Measurements from ENCODE around the gene LRRC4.

LRRC4 gene

GRCh38 chr7:128054511-128054910 is 23.3 kb upstream of the LRRC4 start:
- TF ChIP-seq CTCF (IDR thresholded peaks at IDR 0.05; ENCODE audit: insufficient read depth, low read length, missing control alignments): no peak
- CTCF ChIA-PET: interaction anchor here (1.1 to 1.8 kb wide), 2 partner anchors 11 to 14 kb away, joined by 4 to 5 read pairs; no protein-coding TSS in a partner anchor
- DNase-seq (ENCODE audit: low read depth, low spot score): no peak
- no peak overlapping the region for H3K4me3 ChIP-seq (ENCODE audit: low read depth, low read length)
- POLR2A ChIA-PET: no interaction called here

- DNase-seq (ENCODE audit: low read depth, low spot score): no peak
- TF ChIP-seq CTCF (IDR thresholded peaks at IDR 0.05; ENCODE audit: insufficient read depth, low read length, missing control alignments): peak; percentile 2
- ChIA-PET POLR2A (no interaction called here), CTCF (interaction anchor here (1.8 kb wide), 1 partner anchor 13 kb away, joined by 5 read pairs; no protein-coding TSS in a partner anchor)
- H3K4me3 ChIP-seq (ENCODE audit: low read depth, low read length): no peak overlapping the region
Observed at GRCh38 chr7:128053991-128054390, 22.8 kb upstream of the LRRC4 start.

GRCh38 chr7:128053023-128053422 is 21.8 kb upstream of the LRRC4 start:
- TF ChIP-seq CTCF (IDR thresholded peaks at IDR 0.05; ENCODE audit: insufficient read depth, low read length, missing control alignments): no peak
- no peak overlapping the region for H3K4me3 ChIP-seq (ENCODE audit: low read depth, low read length)
- CTCF ChIA-PET: interaction anchor here (1.2 to 1.8 kb wide), 2 partner anchors 12 to 18 kb away, joined by 4 to 5 read pairs; no protein-coding TSS in a partner anchor
- DNase-seq (ENCODE audit: low read depth, low spot score): no peak
- POLR2A ChIA-PET: no interaction called here

- CTCF ChIA-PET: interaction anchor here (1.0 to 2.8 kb wide), 3 partner anchors 11 to 344 kb away, joined by 4 to 10 read pairs (median 5); no protein-coding TSS in a partner anchor
- TF ChIP-seq CTCF (IDR thresholded peaks at IDR 0.05; ENCODE audit: insufficient read depth, low read length, missing control alignments): no peak
- no peak overlapping the region for H3K4me3 ChIP-seq (ENCODE audit: low read depth, low read length)
- DNase-seq (ENCODE audit: low read depth, low spot score): no peak
- POLR2A ChIA-PET: interaction anchor here (0.6 kb wide), 1 partner anchor 417 kb away, joined by 3 read pairs; no protein-coding TSS in a partner anchor
Observed at GRCh38 chr7:128052404-128052803, 21.2 kb upstream of the LRRC4 start.

GRCh38 chr7:128045766-128046165 is 14.5 kb upstream of the LRRC4 start:
- TF ChIP-seq CTCF (IDR thresholded peaks at IDR 0.05; ENCODE audit: insufficient read depth, low read length, missing control alignments): no peak
- ChIA-PET CTCF (interaction anchor here (1.3 to 2.0 kb wide), 3 partner anchors 163 to 337 kb away, joined by 3 to 7 read pairs (median 4); no protein-coding TSS in a partner anchor), POLR2A (no interaction called here)
- DNase-seq (ENCODE audit: low read depth, low spot score): no peak
- H3K4me3 ChIP-seq (ENCODE audit: low read depth, low read length): no peak overlapping the region

GRCh38 chr7:128045158-128045557 is 13.9 kb upstream of the LRRC4 start:
- DNase-seq (ENCODE audit: low read depth, low spot score): no peak
- CTCF ChIA-PET: interaction anchor here (0.8 to 2.0 kb wide), 4 partner anchors 10 to 337 kb away, joined by 3 to 7 read pairs (median 5); no protein-coding TSS in a partner anchor
- no peak for TF ChIP-seq CTCF (IDR thresholded peaks at IDR 0.05; ENCODE audit: insufficient read depth, low read length, missing control alignments)
- POLR2A ChIA-PET: no interaction called here
- H3K4me3 ChIP-seq (ENCODE audit: low read depth, low read length): no peak overlapping the region

Data from AG04449 (cell line).